HG03159 (cell line): ENCODE results near the gene POLR3H.

Experiments
- ATAC-seq: cut with Tn5 transposase; IDR thresholded peaks from one replicate; pipeline ENCODE4 v1.9.1; 2021; ENCODE audit warnings: mild to moderate bottlenecking, moderate library complexity; ENCODE audit not compliant: unreplicated experiment

The POLR3H gene

DNA sequence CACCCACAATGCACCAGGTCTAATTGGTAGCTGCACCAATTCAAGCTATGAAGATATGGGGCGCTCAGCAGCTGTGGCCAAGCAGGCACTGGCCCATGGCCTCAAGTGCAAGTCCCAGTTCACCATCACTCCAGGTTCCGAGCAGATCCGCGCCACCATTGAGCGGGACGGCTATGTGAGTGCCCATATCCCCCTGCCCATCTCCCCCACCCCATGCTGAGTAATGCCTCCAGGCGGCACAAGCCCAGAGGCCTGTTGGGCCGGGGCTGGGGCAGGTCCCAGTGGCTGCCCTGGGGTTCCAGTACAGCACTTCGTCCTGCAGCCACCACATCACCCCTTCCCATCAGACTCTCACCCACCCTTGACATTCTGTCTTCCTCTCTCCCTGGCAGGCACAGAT, 21.5 kb downstream of the POLR3H start:
- no peak for ATAC-seq

DNA sequence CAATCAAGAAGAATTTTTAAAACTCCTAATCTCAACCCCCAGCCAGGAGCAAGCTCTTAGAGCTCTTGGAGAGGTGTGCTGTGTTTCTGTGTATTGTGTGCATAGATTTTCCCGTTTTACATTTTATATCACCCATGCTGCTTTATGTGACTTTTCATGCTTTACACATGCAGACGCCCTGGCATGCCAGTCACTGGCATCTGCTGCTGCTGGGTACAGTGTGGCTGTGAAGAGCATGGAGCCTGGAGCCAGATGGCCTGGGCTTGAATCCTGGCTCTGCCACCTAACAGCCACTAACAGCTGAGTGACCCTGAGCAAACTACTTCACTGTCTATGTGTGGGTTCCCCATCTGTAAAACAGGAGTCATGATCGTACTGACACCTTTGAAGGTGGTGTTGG, 23.1 kb downstream of the POLR3H start:
- ATAC-seq = no peak

- no peak for ATAC-seq
These were observed 26.3 kb downstream of the POLR3H start for GRCh38 chr22:41518048-41518347.

- no peak for ATAC-seq
These were observed 26.9 kb downstream of the POLR3H start for GRCh38 chr22:41517172-41518047.

GRCh38 chr22:41516462-41516861, 27.8 kb downstream of the POLR3H start:
- no peak for ATAC-seq

GRCh38 chr22:41513391-41513790, 30.9 kb downstream of the POLR3H start:
- no peak for ATAC-seq

GRCh38 chr22:41512421-41513194, 31.7 kb downstream of the POLR3H start:
- ATAC-seq = no peak

GRCh38 chr22:41511521-41511968, 32.7 kb downstream of the POLR3H start:
- no peak for ATAC-seq

DNA sequence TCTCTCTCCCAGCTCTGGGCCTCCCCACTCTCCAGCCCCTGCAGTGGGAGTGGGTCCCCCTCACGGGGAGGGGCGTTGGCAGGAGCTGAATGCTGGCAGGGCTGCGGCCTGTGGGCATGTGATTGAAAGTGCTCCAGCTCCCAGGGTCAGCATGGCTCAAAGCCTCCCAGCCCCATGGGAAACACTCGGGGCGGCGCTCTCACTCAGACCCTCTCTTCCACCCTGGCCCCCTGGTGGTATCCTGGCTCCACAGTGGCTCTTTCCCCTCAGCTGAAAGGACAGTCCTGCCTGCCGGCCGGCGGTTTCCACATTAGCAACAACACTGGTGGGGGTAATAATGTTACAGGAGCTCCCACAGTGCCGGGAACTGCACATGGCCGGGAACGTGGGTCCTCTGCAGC, 35.5 kb downstream of the POLR3H start:
- no peak for ATAC-seq

DNA sequence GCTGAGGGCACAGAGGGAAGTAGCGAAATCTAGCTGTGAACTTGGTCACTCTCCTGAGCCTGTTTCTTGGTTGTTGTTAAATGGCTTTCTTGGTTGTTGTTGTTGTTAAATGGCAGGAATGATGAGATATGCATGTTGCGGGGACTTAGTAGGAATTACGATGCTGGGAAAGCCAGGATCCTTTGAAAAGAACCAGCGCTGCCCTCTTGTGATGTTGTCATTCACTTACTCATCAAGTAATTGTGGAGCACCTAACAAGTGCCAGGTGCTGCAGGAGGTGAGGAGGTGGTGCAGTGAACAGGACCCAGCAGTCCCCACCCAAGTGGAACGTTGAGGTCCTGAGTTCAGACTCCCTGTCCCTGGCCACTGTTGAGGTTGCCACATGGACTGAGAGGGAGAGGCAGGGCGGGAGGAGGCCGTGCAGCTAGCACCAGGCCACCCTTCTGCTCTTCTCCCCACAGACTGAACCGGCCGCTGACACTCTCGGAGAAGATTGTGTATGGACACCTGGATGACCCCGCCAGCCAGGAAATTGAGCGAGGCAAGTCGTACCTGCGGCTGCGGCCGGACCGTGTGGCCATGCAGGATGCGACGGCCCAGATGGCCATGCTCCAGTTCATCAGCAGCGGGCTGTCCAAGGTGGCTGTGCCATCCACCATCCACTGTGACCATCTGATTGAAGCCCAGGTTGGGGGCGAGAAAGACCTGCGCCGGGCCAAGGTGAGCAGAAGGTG, 36.8 kb downstream of the POLR3H start:
- ATAC-seq = no peak

DNA sequence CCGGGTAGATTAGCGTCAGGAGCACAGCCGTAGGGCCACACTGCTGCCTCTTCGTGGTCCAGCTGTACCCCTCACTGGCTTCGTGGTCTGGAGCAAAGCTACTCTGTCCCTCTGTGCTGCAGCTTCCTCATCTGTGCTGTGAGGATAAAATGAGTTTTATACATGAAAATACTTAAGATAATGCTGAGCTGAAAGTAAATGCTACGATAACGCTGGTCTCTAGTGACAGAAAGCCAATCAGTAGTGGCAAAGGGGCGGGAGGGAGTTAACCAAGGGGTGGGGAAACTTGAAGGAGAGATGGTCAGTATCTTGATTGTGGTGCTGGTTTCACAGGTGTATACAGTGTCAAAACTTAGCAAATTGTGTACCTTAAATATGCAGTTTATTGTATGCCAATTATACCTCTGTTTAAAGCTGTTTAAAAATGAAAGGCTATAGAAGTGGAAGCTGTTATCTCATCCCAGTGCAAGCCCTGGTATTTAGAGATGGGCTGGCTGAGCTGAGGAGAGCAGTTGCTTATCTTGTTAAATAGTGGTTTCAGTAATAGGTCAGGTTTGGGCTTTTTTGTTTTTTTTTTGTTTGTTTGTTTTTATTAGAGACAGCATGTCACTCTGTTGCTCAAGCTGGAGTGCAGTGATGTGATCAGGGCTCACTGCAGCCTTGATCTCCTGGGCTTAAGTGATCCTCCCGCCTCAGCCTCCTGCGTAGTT, 38.6 kb downstream of the POLR3H start:
- no peak for ATAC-seq

- no peak for ATAC-seq
These were observed 39.5 kb downstream of the POLR3H start for GRCh38 chr22:41504816-41505215.

- no peak for ATAC-seq
These were observed 39.9 kb downstream of the POLR3H start for GRCh38 chr22:41504397-41504796.

DNA sequence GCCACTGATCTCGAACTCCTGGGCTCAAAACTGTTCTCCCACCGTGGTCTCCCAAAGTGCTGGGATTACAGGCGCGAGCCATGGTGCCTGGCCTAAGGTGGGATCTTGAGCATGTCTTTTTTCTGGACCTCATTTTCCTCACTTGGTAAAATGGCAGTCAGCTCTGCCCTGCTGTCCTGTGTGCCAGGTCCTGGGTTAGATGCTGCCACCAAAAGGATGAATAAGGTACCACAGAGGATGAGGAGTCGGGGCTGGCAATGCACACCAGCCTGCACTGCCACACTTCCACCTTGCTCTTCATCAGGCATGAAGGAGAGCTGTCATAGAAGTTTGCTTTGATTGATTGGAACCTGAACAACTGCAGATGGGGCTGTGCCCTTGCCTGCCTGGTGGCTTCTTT, 43.1 kb downstream of the POLR3H start:
- ATAC-seq = no peak

GRCh38 chr22:41500303-41500702, 44.0 kb downstream of the POLR3H start:
- no peak for ATAC-seq

DNA sequence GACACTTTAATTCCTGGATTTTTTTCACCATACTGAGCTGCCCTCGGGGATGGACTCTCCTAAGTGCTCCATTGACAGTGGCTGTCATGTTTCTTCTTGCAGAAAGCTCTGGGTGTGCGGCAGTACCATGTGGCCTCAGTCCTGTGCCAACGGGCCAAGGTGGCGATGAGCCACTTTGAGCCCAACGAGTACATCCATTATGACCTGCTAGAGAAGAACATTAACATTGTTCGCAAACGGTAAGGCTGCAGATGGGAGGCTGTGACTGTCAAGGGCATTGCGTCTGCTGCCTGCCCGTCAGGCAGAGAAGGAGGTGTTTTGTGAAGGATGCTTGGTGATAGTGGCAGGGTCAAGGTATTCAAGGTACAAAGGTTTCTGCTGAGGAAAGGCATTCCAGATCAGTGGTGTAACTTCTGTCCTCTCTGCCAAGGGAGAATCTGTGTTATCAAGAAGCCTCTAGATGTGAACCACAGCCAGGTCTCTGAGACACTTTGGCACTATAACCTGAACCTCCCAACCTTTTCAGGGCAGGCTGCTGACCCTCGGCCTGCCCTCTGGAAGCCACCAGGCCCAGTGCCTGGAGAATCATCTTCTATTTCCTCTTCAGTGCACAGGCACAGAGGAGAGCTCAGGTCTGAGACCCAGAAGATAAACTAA, 44.5 kb downstream of the POLR3H start:
- no peak for ATAC-seq

DNA sequence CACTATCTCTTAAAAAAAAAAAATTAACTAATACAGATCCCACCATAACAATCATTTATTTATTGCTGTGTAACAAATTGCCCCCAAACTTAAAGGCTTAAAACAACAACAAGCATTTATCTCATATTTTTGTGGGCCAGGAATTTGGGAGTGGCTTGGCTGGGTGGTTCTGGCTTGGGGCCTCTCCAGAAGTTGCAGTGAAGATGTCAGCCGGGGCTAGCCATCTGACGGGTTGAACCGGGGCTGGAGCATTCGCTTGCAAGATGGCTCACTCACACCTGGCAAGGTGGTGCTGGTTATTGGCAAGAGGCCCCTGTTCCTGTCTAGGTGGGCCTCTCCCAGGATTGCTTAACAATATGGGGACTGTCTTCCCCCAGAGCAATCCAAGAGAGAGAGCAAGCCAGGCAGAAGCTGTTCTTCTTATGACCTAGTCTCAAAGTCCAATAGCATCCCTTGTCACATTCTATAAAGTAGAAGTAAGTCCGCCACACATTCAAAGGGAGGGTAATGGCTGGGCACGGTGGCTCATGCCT, 45.9 kb downstream of the POLR3H start:
- no peak for ATAC-seq

DNA sequence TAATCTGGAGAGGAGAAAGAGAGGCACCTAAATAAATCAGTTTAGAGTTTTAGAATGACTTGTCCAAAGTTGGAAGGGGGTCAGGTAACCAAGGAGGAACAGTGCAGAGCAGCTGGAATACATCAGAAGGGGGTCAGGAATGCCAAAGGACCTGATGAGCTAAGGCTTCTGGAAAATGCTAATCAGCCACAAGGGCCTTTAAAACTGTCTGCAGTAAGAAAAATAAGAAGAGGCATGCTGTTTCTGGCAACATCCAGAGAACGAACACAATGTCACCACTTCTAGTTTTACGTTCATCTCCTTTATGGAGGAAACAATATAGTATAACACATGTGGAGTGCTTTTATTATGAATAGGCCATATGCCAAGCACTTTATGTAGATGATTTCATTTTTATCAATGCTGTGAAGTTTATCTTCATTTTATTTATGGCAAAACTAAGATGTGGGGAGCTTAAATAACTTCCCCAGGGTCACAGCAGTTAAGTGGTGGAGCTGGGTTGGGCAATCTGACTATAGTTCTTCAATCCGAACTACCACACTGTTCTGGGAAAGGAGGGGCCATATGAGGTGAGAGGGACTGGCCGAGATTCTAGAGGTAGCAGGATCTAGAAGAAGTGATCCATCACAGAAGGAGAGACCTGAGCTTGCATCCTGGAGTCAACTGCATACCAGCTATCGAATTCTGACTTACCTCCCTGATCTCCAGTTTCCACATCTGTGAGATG, 52.7 kb downstream of the POLR3H start:
- no peak for ATAC-seq

DNA sequence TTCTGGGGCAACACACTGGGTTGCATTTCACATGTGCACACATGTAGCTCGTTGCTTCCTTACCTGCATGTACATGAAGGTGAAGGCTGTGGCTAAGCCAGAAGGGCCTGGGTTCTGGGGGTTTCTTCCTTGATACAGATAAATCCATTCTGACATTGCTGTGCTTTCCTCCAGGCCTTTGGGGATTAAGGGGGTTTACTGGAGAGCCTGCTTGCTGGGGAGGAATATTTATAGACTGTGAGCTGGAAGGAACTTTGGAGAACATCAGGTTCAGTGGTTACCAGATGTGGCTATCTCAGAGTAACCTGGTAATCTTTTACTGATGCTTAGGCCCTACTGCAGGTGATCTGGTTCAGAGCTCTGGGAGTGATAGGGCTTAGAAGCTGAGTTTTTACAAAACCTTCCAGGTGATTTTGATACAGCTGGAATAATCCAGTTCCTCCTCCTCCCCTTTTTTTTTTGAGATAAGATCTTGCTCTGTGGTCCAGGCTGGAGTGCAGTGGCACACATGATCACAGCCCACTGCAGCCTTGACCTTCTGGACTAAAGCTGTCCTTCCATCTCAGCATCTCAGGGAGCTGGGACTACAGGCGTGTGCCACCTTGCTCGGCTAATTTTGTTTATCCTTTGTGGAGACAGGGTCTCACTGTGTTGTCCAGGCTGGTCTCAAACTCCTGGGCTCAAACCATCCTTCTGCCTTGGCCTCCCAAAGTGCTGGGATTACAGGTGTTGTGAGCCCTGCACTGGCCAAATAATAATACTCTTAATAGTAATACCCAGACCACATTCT, 55.5 kb downstream of the POLR3H start:
- no peak for ATAC-seq
